ENCODE results near the gene SCN4A.
"Not testable (repeated sequence)": the region's sequence is repeated elsewhere in the genome, so short reads cannot be mapped to it uniquely, and the experiment has no call there.

The SCN4A gene

GRCh38 chr17:63972796-63973195 is at the start of gene SCN4A:
SCN4A (minus strand) TSS chr17:63972918; CDS start chr17:63972841, 77 bp downstream.
- no peak within 1 kb of the TSS for H3K4me3 ChIP-seq (ENCODE audit: low read depth, low read length)
- H3K27me3 ChIP-seq (ENCODE audit: control insufficient read depth, insufficient read depth, low read length), result no peaks in the 10 kb centered on the region
- no peaks in the 10 kb centered on the region for H3K4me1 ChIP-seq (ENCODE audit: control insufficient read depth, insufficient read depth, low read length)
- no peaks in the 10 kb centered on the region for H3K9me3 ChIP-seq (ENCODE audit: control insufficient read depth, insufficient read depth, low read length)
- H3K9ac ChIP-seq (ENCODE audit: low read depth, low read length), result no peak within 1 kb of the TSS
- H3K36me3 ChIP-seq (ENCODE audit: control insufficient read depth, insufficient read depth, low read length), result peaks cover 2% of the 10 kb centered on the region

GRCh38 chr17:64020056-64020766 is 47.5 kb upstream of the SCN4A start, which contains the start of gene ICAM2:
ICAM2 (minus strand) TSS chr17:64020633; CDS start chr17:64006691, 13,942 bp downstream.
- Histone ChIP-seq H3K4me3 (ENCODE audit: low read depth, low read length) (peak within 1 kb of the TSS; percentile 48), H3K4me1 (ENCODE audit: control insufficient read depth, insufficient read depth, low read length) (peaks cover 3% of the 10 kb centered on the region), H3K9ac (ENCODE audit: low read depth, low read length) (peak within 1 kb of the TSS; percentile 42), H3K36me3 (ENCODE audit: control insufficient read depth, insufficient read depth, low read length) (no peaks in the 10 kb centered on the region), H3K27me3 (ENCODE audit: control insufficient read depth, insufficient read depth, low read length) (peaks cover 6% of the 10 kb centered on the region), H3K9me3 (ENCODE audit: control insufficient read depth, insufficient read depth, low read length) (no peaks in the 10 kb centered on the region)

GRCh38 chr17:64019551-64019961 is 46.8 kb upstream of the SCN4A start:
- not testable (repeated sequence) for H3K4me1 ChIP-seq (ENCODE audit: control insufficient read depth, insufficient read depth, low read length); H3K27me3 ChIP-seq (ENCODE audit: control insufficient read depth, insufficient read depth, low read length); H3K9ac ChIP-seq (ENCODE audit: low read depth, low read length); H3K36me3 ChIP-seq (ENCODE audit: control insufficient read depth, insufficient read depth, low read length); H3K4me3 ChIP-seq (ENCODE audit: low read depth, low read length); H3K9me3 ChIP-seq (ENCODE audit: control insufficient read depth, insufficient read depth, low read length)

- H3K27me3 ChIP-seq (ENCODE audit: control insufficient read depth, insufficient read depth, low read length), result peaks cover 6% of the 10 kb centered on the region
- no peaks in the 10 kb centered on the region for H3K36me3 ChIP-seq (ENCODE audit: control insufficient read depth, insufficient read depth, low read length)
- no peaks in the 10 kb centered on the region for H3K9me3 ChIP-seq (ENCODE audit: control insufficient read depth, insufficient read depth, low read length)
- peaks cover 3% of the 10 kb centered on the region for H3K4me1 ChIP-seq (ENCODE audit: control insufficient read depth, insufficient read depth, low read length)
- H3K4me3 ChIP-seq (ENCODE audit: low read depth, low read length), result no peak overlapping the region
- H3K9ac ChIP-seq (ENCODE audit: low read depth, low read length), result no peak overlapping the region
Measured at GRCh38 chr17:64017381-64017980, 44.8 kb upstream of the SCN4A start.

- Histone ChIP-seq H3K36me3 (ENCODE audit: control insufficient read depth, insufficient read depth, low read length) (no peaks in the 10 kb centered on the region), H3K4me3 (ENCODE audit: low read depth, low read length) (no peak overlapping the region), H3K27me3 (ENCODE audit: control insufficient read depth, insufficient read depth, low read length) (peaks cover 6% of the 10 kb centered on the region), H3K4me1 (ENCODE audit: control insufficient read depth, insufficient read depth, low read length) (peaks cover 3% of the 10 kb centered on the region), H3K9ac (ENCODE audit: low read depth, low read length) (no peak overlapping the region), H3K9me3 (ENCODE audit: control insufficient read depth, insufficient read depth, low read length) (no peaks in the 10 kb centered on the region)
Measured at GRCh38 chr17:64016974-64017373, 44.3 kb upstream of the SCN4A start.

- H3K4me3 ChIP-seq (ENCODE audit: low read depth, low read length), result no peak overlapping the region
- no peak overlapping the region for H3K9ac ChIP-seq (ENCODE audit: low read depth, low read length)
- H3K27me3 ChIP-seq (ENCODE audit: control insufficient read depth, insufficient read depth, low read length), result peaks cover 6% of the 10 kb centered on the region
- no peaks in the 10 kb centered on the region for H3K36me3 ChIP-seq (ENCODE audit: control insufficient read depth, insufficient read depth, low read length)
- H3K9me3 ChIP-seq (ENCODE audit: control insufficient read depth, insufficient read depth, low read length), result no peaks in the 10 kb centered on the region
- peaks cover 3% of the 10 kb centered on the region for H3K4me1 ChIP-seq (ENCODE audit: control insufficient read depth, insufficient read depth, low read length)
Measured at GRCh38 chr17:64016231-64016784, 43.6 kb upstream of the SCN4A start.

GRCh38 chr17:64015447-64015846 is 42.7 kb upstream of the SCN4A start:
- Histone ChIP-seq H3K36me3 (ENCODE audit: control insufficient read depth, insufficient read depth, low read length) (no peaks in the 10 kb centered on the region), H3K9me3 (ENCODE audit: control insufficient read depth, insufficient read depth, low read length) (no peaks in the 10 kb centered on the region), H3K27me3 (ENCODE audit: control insufficient read depth, insufficient read depth, low read length) (peaks cover 6% of the 10 kb centered on the region), H3K4me1 (ENCODE audit: control insufficient read depth, insufficient read depth, low read length) (peaks cover 3% of the 10 kb centered on the region), H3K4me3 (ENCODE audit: low read depth, low read length) (no peak overlapping the region), H3K9ac (ENCODE audit: low read depth, low read length) (no peak overlapping the region)

- no peaks in the 10 kb centered on the region for H3K36me3 ChIP-seq (ENCODE audit: control insufficient read depth, insufficient read depth, low read length)
- H3K4me1 ChIP-seq (ENCODE audit: control insufficient read depth, insufficient read depth, low read length), result peaks cover 4% of the 10 kb centered on the region
- H3K4me3 ChIP-seq (ENCODE audit: low read depth, low read length), result no peak overlapping the region
- no peak overlapping the region for H3K9ac ChIP-seq (ENCODE audit: low read depth, low read length)
- H3K9me3 ChIP-seq (ENCODE audit: control insufficient read depth, insufficient read depth, low read length), result no peaks in the 10 kb centered on the region
- H3K27me3 ChIP-seq (ENCODE audit: control insufficient read depth, insufficient read depth, low read length), result no peaks in the 10 kb centered on the region
Measured at GRCh38 chr17:64009571-64010402, 37.1 kb upstream of the SCN4A start.

GRCh38 chr17:64008830-64009229 is 36.1 kb upstream of the SCN4A start:
- H3K4me1 ChIP-seq (ENCODE audit: control insufficient read depth, insufficient read depth, low read length), result peaks cover 4% of the 10 kb centered on the region
- H3K9ac ChIP-seq (ENCODE audit: low read depth, low read length), result no peak overlapping the region
- H3K27me3 ChIP-seq (ENCODE audit: control insufficient read depth, insufficient read depth, low read length), result no peaks in the 10 kb centered on the region
- H3K4me3 ChIP-seq (ENCODE audit: low read depth, low read length), result no peak overlapping the region
- H3K9me3 ChIP-seq (ENCODE audit: control insufficient read depth, insufficient read depth, low read length), result no peaks in the 10 kb centered on the region
- H3K36me3 ChIP-seq (ENCODE audit: control insufficient read depth, insufficient read depth, low read length), result no peaks in the 10 kb centered on the region

GRCh38 chr17:64008346-64008745 is 35.6 kb upstream of the SCN4A start:
- H3K4me1 ChIP-seq (ENCODE audit: control insufficient read depth, insufficient read depth, low read length), result peaks cover 4% of the 10 kb centered on the region
- no peaks in the 10 kb centered on the region for H3K27me3 ChIP-seq (ENCODE audit: control insufficient read depth, insufficient read depth, low read length)
- no peaks in the 10 kb centered on the region for H3K36me3 ChIP-seq (ENCODE audit: control insufficient read depth, insufficient read depth, low read length)
- H3K4me3 ChIP-seq (ENCODE audit: low read depth, low read length), result no peak overlapping the region
- H3K9ac ChIP-seq (ENCODE audit: low read depth, low read length), result no peak overlapping the region
- no peaks in the 10 kb centered on the region for H3K9me3 ChIP-seq (ENCODE audit: control insufficient read depth, insufficient read depth, low read length)

GRCh38 chr17:64007838-64008282 is 35.1 kb upstream of the SCN4A start:
- Histone ChIP-seq H3K4me1 (ENCODE audit: control insufficient read depth, insufficient read depth, low read length) (peaks cover 4% of the 10 kb centered on the region), H3K36me3 (ENCODE audit: control insufficient read depth, insufficient read depth, low read length) (no peaks in the 10 kb centered on the region), H3K9ac (ENCODE audit: low read depth, low read length) (no peak overlapping the region), H3K9me3 (ENCODE audit: control insufficient read depth, insufficient read depth, low read length) (no peaks in the 10 kb centered on the region), H3K27me3 (ENCODE audit: control insufficient read depth, insufficient read depth, low read length) (no peaks in the 10 kb centered on the region), H3K4me3 (ENCODE audit: low read depth, low read length) (no peak overlapping the region)
